ENCODE results near the gene NDUFAF2. TPM values are rescaled to one million over a fixed set of nuclear protein-coding genes. Genes with fewer than 3 reads are reported as not detected.

Gene NDUFAF2
- total and polyA plus RNA-seq, 9 donors: 24.8 to 81.7 (median 31.8) TPM

- no peak for TF ChIP-seq EP300 (IDR thresholded peaks at IDR 0.05)
- no peak for TF ChIP-seq CTCF (IDR thresholded peaks at IDR 0.05)
- TF ChIP-seq POLR2A (IDR thresholded peaks at IDR 0.05): no peak
- DNase-seq: no peak
- Histone ChIP-seq H3K4me3 (no peak overlapping the region), H3K27me3 (no peaks in the 10 kb centered on the region), H3K9me3 (no peaks in the 10 kb centered on the region), H3K27ac (no peak overlapping the region), H3K36me3 (no peaks in the 10 kb centered on the region), H3K4me1 (ENCODE audit: insufficient read depth) (no peaks in the 10 kb centered on the region)
- WGBS, 3 donors: 93 to 98% (median 94%) methylated on average over 2 of the region's 2 CpGs
- intact Hi-C loops (cut with DNase I): no loop called here
Observed at GRCh38 chr5:60961685-60962084, 16.7 kb downstream of the NDUFAF2 start.

GRCh38 chr5:60972231-60972630 lies 27.2 kb downstream of the NDUFAF2 start:
- intact Hi-C loops (cut with DNase I): no loop called here

GRCh38 chr5:60977956-60978737 lies 33.1 kb downstream of the NDUFAF2 start:
- intact Hi-C loops (cut with DNase I): no loop called here

More at GRCh38 chr5:60972231-60972630, 27.2 kb downstream of the NDUFAF2 start:
- H3K9me3 ChIP-seq: no peaks in the 10 kb centered on the region
- no peaks in the 10 kb centered on the region for H3K4me1 ChIP-seq (ENCODE audit: insufficient read depth)
- no peak overlapping the region for H3K4me3 ChIP-seq
- 78 to 95% (median 94%) methylated on average over 3 of the region's 3 CpGs for WGBS, 3 donors
- TF ChIP-seq EP300 (IDR thresholded peaks at IDR 0.05) (no peak), CTCF (IDR thresholded peaks at IDR 0.05) (no peak), POLR2A (IDR thresholded peaks at IDR 0.05) (no peak)
- H3K27me3 ChIP-seq: no peaks in the 10 kb centered on the region
- H3K36me3 ChIP-seq: no peaks in the 10 kb centered on the region
- DNase-seq: no peak
- H3K27ac ChIP-seq: no peak overlapping the region

GRCh38 chr5:60978968-60979367 lies 34.0 kb downstream of the NDUFAF2 start:
- Histone ChIP-seq H3K4me3 (no peak overlapping the region), H3K9me3 (no peaks in the 10 kb centered on the region), H3K4me1 (ENCODE audit: insufficient read depth) (no peaks in the 10 kb centered on the region), H3K36me3 (no peaks in the 10 kb centered on the region), H3K27ac (no peak overlapping the region), H3K27me3 (no peaks in the 10 kb centered on the region)
- intact Hi-C loops (cut with DNase I): no loop called here
- no peak for DNase-seq
- 73 to 93% (median 76%) methylated on average over 1 of the region's 1 CpG for WGBS, 3 donors
- TF ChIP-seq CTCF (IDR thresholded peaks at IDR 0.05) (no peak), EP300 (IDR thresholded peaks at IDR 0.05) (no peak), POLR2A (IDR thresholded peaks at IDR 0.05) (no peak)

More at GRCh38 chr5:60977956-60978737, 33.1 kb downstream of the NDUFAF2 start:
- WGBS, 3 donors: 83 to 93% (median 84%) methylated on average over 8 to 9 of the region's 9 CpGs
- Histone ChIP-seq H3K27me3 (no peaks in the 10 kb centered on the region), H3K4me1 (ENCODE audit: insufficient read depth) (no peaks in the 10 kb centered on the region), H3K27ac (no peak overlapping the region), H3K9me3 (no peaks in the 10 kb centered on the region), H3K36me3 (no peaks in the 10 kb centered on the region), H3K4me3 (no peak overlapping the region)
- no peak for TF ChIP-seq EP300 (IDR thresholded peaks at IDR 0.05)
- no peak for TF ChIP-seq POLR2A (IDR thresholded peaks at IDR 0.05)
- no peak for TF ChIP-seq CTCF (IDR thresholded peaks at IDR 0.05)
- DNase-seq: no peak
